Measurements from ENCODE around the gene LCE2D.
A peak's percentile ranks its signal among the peaks of the same experiment; 100 is the strongest.
"Not testable (repeated sequence)": the region's sequence is repeated elsewhere in the genome, so short reads cannot be mapped to it uniquely, and the experiment has no call there.

The LCE2D gene, protein sequence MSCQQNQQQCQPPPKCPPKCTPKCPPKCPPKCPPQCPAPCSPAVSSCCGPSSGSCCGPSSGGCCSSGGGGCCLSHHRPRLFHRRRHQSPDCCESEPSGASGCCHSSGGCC

DNA sequence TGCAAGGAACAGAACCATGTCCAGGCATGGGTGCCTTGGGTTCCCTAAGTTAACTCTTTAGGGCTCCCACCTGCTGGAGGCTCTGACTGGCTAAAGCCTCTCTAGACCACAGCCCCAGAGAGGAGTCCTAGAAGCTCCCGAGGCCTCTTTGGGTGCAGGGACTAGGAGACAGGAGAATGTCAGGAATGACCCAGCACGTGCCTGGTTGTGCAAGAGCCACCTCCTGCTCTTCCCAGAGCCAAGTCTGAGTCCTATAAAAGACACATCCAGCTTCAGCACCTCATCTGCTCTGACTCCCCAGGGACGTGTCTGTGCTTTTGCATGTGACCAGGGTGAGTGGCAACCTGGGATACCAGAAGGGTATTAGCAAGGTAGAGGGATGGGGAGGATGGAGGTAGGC lies at the start of gene LCE2D:
LCE2D (plus strand) TSS at position 283 of the 400 bp plus-strand sequence. CDS start 726 bp downstream, outside the sequence.
- DNase-seq (ENCODE audit: low spot score) = no peak

DNA sequence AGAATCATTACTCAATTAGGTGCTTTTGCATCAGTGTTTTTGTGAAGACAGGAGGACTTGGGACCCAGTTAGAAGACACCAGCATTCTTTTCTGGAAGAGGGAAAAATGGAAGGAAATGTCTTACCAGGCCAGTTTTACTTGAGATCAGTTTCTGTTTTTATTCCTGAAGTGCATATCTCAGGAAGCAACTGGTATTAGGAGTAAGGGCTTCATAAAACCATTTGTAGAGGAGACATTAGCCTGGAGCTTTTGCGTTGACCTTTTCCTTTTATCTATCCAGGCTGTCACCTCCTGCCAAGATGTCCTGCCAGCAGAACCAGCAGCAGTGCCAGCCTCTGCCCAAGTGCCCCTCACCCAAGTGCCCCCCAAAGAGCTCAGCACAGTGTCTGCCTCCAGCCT lies 49.7 kb upstream of the LCE2D start, which contains the start of gene LCE3B:
LCE3B (plus strand) TSS at position 301 of the 400 bp plus-strand sequence; CDS start at position 301, 0 bp downstream.
- DNase-seq (ENCODE audit: low spot score) = no peak

DNA sequence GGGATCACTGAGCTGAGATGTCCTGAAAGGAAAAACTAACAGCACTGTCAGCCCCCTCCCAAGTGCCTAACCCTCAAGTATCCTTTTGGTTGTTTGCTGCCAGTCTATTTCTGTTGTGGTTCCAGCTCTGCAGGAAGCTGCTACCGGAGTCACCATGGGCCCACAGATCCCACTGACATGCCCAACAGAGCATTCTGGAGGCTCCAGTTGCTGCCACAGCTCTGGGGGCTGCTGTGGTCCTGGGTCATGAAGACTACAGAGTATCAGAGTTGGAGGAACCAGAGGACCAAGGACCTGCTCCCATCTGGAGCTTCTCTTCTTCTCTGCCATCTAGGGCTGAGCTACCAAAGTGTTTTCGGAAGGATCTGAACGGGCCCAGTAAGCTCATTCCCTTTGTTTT lies 41.2 kb upstream of the LCE2D start:
- no peak for DNase-seq (ENCODE audit: low spot score)

DNA sequence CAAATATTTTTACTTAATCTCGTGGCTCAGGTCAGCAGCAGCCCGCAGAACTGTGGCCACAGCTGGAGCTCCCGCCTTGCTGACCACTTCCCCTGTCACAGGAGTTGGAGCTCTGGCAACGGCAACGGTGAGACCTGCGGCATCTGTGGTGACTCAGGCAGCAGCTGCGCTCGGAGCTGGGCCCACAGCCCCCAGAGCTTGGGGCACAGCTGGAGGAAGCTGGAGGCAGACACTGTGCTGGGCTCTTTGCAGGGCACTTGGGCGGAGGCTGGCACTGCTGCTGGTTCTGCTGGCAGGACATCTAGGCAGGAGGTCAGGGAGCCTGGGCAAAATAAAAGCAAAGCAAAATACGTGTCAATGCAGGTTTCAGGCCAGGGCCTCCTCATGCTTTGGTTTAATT lies 40.4 kb upstream of the LCE2D start, which contains the start of gene LCE3A:
LCE3A (minus strand) TSS at position 301 of the 400 bp plus-strand sequence; CDS start at position 301, 0 bp downstream.
- DNase-seq (ENCODE audit: low spot score) = peak; percentile 17

DNA sequence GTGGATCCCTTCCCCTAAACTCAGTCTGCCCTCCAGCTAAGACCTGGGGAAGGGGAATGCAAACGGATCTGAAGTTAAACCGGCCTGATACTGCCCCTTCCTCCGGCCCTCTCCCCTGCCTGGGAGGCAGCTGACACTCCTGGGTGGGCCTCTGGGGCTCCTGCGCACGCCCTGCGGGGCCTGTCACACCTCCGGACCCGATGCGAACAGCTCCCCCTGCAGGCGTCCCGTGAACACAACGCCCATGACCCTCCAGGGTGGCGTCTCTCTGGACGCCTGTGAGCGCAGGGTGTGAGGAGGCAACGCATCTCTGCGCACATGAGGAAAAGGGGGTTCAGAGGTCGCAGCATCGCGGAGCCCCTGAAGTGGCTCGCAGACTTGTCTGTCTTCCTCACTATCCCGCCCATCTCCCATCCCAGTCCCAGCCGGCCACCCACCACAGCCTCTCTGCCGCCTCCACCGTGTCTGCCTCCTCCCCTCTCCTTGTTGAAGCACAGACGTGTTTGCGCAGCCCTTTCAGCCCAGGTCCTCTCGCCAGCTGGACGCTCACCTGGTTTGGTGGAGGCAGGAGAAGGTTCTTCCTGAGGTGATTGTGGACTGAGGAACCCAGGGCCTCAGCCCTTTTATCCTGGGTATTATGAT lies 39.9 kb upstream of the LCE2D start:
- DNase-seq (ENCODE audit: low spot score) = peak; percentile 31

DNA sequence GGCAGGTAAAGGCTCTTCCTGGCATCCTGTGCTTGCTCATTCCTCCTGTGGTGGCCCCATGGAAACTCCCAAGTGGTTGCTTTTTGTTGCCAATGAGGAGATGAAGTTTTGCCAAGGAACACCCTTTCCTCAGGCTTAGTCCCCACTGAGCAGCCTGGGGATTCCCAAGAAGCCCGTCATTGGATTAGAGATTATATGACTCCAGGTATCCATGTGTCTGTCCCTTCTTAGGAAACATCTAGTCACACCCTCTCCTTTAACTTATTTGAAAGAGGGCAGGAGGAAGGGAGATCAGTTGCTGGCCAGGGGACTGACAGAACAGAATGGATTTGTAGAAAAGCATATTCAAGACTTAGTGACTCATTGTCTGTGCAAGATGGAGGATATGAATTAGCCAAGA lies 36.4 kb upstream of the LCE2D start:
- no peak for DNase-seq (ENCODE audit: low spot score)

DNA sequence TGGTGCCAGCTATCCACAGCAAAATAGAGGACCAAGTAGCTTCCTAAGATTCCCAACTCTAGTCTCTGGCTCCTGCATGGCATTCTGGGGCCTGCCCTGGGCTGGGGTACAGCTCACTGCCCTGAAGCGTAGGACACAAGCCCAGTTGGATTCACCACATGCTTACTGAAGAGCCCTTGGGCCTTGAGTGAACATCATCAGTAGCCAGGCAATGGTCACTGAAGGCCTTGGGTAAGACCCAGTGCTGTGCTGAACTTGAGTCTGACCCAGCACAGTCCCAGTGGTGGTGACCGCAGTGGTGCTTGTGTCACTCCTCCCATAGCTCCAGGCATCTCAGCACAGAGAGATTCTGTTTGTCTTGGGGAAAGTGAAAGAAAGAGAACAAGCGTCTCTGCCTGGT lies 32.6 kb upstream of the LCE2D start:
- no peak for DNase-seq (ENCODE audit: low spot score)

DNA sequence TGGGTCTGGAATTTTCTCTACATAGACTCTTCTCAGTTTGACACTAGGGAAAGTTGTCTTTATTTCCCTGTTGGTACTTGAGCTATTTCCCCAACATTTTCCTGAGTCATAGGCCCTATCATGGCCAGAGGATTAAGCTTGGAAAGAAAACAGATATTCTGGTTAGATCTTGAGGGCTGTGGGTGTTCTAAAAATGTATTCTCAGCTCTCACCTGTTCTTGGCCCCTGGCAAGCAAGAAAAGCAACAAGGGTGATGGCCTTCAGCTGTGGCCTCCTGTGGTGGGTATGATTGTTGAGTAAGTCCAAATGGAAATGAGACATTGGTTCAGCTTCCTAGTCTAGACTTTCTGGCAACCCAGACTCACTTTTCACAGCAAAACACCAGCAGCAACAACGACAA lies 22.8 kb upstream of the LCE2D start:
- DNase-seq (ENCODE audit: low spot score) = no peak

DNA sequence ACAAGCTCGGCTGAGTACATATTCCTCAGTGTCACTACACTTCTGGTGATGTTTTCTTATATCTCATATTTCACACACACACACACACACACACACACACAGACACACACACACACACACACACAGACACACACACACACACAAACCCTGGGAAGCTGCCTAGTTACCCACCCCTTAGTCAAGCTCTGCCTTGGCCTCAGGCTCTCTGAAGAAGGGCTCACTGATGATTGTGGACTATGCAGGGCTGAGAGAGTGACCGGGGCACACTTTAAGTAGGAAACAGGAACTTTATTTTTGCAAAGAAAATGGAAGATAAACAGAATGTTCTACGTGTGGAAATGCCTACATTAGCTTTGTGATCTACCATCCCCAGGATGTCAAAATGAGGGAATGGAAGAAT lies 19.2 kb upstream of the LCE2D start:
- no peak for DNase-seq (ENCODE audit: low spot score)

DNA sequence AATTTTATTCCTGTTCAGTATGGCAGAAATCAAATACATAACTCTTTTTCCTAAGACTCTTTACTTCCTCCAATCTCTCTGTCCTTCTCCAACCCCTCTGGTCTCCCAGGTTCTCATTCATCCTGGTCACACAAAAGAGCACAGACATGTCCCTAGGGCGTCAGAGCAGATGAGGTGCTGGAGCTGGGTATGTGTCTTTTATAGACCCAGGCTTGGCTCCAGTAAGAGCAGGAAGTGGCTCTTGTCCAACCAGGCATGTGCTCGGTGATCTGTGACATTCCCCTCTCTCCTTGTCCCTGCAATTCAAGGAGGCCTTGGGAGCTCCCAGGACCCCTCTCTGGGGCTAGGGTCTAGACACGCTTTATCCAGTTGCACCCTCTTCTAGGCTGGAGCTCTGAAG lies 18.0 kb upstream of the LCE2D start:
- no peak for DNase-seq (ENCODE audit: low spot score)

DNA sequence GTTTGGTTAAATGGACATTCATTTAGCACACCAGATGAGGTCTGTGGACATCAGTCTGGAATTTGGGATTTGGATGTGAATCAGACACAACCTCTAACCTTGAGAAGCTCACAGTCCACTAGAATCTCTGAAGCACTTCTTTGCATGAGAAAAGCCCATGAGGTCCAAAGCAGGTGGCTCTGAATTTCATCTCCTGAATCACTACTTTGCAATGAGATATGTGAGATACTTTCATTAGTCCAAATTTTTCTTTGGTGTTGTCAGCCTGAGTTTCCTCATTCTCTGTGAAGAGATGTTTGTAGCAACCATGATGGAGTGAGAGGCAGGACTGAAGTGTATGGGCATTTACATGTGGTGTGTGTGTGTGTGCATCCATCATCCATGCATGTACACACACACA lies 16.5 kb upstream of the LCE2D start:
- no peak for DNase-seq (ENCODE audit: low spot score)

DNA sequence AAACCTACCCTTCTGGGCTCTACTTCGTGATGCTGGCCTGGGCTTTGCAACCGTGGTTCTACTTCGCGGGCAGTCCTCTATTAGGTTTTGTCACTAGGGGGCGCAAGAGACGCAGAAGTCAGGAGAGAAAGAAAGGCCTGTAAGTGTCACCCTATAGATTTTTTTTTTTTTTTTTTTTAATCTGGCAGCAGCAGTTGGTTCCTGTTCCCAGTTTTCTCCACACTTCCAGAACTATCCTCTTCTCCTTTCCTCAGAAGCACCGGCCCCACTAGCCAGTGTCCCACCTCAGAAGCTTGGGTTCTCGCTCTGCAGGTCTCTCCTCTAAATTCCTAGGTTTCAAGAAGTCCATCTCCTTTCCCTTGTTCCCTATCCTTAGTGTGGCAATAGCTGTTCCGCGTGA lies 9.1 kb upstream of the LCE2D start:
- peak; percentile 76 for DNase-seq (ENCODE audit: low spot score)

DNA sequence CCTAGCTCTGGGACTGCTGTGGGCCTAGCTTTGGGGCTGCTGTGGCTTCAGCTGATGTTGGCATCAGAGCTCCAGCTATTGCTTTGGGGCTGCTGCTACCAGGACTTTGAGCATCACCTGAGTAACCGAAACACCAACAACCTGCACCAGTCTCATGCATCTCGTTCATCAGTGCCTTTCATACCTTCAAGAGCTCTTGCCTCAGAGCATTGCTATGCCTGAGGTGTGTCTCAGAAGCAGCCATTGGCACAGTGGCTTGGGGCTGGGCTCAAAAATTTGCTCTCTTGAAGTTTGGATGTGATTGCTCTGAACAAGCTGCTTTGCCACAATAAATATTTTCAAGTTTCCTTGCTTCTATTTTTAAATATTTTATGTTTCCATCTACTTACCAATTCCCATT lies 6.7 kb upstream of the LCE2D start:
- no peak for DNase-seq (ENCODE audit: low spot score)

DNA sequence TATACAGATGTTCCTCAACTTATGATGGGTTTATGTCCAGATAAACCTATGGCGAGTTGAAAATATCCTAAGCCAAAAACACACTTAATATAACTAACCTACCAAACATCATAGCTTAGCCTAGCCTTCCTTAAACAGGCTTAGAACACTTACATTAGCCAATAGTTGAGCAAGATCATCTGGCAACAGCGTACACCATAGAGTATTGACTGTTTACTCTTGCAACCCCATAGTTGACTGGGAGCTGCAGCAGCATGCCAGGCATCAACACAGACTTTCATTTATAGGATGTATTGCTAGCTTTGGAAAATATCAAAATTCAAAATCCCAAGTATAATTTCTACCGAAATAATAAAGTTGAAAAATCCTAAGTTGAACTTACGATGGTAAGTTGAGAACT lies 5.5 kb upstream of the LCE2D start:
- no peak for DNase-seq (ENCODE audit: low spot score)

DNA sequence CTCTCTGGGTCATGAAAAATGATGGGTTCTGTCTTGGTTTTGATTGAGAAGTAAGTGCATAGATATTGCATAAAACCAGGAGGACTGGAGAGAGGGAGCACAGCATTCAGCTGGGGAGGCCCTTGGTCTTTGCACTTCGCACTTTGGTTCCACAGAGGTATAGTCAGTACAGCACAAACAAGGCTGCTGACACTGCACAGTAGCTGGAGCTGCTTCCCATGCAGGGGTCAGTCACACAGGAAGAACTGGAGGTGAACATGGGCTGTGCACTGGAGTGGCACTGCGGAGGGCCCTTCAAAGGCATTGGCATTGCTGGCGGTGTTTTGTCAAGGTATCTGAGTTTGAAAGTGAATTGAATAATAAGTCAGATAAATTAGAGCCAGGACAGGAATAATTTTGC lies 4.5 kb upstream of the LCE2D start:
- DNase-seq (ENCODE audit: low spot score) = no peak

DNA sequence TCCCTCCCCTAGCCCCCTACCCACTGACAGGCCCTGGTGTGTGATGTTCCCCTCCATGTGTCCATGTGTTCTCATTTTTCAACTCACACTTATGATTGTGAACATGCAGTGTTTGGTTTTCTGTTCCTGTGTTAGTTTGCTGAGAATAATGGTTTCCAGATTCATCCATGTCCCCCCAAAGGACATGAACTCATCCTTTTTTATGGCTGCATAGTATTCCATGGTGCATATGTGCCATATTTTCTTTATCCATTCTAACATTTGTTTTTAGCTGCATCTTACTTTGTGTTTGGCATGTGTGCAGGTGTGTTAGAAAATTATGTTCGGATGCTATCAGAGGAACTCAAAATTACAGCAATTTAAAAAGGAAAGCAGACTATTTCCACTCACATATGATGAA lies 3.0 kb downstream of the LCE2D start:
- DNase-seq (ENCODE audit: low spot score) = not testable (repeated sequence)

DNA sequence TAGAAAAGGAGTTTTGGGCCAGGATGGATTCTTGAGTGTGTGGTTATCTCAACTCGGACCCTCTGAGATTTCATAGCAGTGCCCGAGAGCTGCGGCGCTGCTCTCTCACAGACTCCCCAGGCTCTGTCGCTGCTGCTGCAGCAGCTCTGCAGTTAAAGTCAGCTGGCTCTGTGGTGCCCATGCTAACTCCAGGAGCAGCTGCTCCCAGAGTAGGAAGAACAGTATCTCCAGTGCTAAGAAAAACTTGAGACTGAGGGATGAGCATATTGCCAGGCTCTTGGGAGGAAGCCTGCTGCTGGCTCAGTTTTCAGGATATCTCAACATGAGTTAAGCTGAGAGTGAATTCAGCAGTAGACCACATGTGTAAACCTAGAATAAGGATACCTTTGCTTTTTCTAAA lies 4.5 kb downstream of the LCE2D start:
- DNase-seq (ENCODE audit: low spot score) = no peak

DNA sequence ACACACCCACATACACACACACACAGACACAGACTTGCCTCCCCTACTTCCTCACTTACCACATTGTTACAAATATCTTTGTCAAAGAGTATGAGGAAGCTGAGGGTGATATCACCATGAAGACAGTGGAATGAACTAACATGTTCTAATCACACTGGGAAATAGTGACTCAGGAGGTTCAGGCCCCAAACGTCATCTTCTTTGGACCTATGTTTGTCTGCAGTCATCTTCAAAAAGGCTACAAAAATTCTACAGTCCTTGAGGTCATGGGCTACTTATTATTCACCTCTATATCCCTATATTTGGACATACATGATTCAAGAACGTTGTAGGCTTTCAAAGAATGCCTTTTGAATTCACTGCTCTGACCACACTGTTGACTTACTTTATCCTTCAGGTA lies 9.8 kb downstream of the LCE2D start:
- DNase-seq (ENCODE audit: low spot score) = no peak

DNA sequence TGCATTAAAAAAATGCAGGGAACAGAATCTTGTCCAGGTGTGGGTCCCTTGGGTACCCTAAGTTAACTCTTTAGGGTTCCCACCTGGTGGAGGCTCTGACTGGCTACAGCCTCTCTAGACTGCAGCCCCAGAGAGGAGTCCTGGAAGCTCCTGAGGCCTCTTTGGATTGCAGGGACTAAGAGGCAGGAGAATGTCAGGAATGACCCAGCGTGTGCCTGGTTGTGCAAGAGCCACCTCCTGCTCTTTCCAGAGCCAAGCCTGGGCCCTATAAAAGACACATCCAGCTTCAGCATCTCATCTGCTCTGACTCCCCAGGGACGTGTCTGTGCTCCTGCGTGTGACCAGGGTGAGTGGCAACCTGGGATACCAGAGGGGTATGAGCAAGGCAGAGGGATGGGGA lies 11.8 kb downstream of the LCE2D start, which contains the start of gene LCE2C:
LCE2C (plus strand) TSS at position 297 of the 400 bp plus-strand sequence. CDS start 737 bp downstream, outside the sequence.
- DNase-seq (ENCODE audit: low spot score) = not testable (repeated sequence)

DNA sequence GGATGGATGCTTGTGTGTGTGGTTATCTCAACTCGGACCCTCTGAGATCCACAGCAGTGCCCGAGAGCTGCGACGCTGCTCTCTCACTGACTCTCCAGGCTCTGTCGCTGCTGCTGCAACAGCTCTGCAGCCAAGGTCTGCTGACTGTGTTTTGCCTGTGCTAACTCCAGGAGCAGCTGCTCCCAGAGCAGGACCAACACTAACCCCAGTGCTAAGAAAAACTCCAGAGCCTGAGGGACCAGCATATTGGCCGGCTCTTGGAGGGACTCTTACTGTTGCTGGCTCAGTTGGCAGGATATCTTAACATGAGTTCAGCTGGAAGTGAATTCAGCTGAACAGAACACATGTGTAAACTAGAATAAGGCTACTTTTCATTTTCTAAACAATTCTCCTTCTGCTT lies 16.3 kb downstream of the LCE2D start:
- DNase-seq (ENCODE audit: low spot score) = no peak

DNA sequence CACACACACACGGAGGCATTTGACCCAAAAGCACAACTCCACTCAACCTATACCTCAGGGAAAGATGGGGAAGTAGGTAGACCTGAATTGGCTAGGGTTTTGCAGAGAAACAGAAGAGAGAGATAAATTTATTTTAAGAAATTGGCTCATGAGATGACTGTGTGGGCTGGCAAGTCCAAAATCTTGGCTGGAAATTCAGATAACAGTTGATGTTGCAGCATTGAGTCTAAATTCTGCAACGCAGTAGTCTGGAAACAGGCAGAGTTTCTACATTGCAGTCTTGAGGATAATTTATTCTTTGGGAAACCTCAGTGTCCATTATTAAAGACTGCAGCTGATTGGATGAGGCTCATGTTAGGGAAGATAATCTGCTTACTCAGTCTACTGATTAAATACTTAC lies 18.4 kb downstream of the LCE2D start:
- DNase-seq (ENCODE audit: low spot score) = no peak

DNA sequence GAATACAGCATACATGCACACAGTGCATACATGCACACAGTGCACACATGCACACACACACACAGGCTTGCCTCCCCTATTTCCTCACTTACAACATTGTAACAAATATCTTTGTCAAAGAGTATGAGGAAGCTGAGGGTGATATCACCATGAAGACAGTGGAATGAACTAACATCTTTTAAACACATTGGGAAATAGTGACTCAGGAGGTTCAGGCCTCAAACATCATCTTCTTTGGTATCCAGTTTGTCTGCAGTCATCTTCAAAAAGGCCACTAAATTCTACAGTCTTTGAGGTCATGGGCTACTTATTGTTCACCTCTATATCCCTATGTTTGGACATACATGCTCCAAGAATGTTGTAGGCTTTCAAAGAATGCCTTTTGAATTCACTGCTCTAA lies 20.7 kb downstream of the LCE2D start:
- DNase-seq (ENCODE audit: low spot score) = no peak

DNA sequence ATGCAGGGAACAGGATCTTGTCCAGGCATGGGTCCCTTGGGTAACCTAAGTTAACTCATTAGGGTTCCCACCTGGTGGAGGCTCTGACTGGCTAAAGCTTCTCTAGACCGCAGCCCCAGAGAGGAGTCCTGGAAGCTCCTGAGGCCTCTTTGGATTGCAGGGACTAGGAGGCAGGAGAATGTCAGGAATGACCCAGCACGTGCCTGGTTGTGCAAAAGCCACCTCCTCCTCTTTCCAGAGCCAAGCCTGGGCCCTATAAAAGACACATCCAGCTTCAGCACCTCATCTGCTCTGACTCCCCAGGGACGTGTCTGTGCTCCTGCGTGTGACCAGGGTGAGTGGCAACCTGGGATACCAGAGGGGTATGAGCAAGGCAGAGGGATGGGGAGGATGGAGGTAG lies 22.6 kb downstream of the LCE2D start, which contains the start of gene LCE2B:
LCE2B (plus strand) TSS at position 301 of the 400 bp plus-strand sequence. CDS start 721 bp downstream, outside the sequence.
- DNase-seq (ENCODE audit: low spot score) = not testable (repeated sequence)
